ENCODE data around the gene GALNS. TPM values are rescaled to one million over a fixed set of nuclear protein-coding genes. Genes with fewer than 3 reads are reported as not detected.

Gene GALNS
- total RNA-seq, 1 donor from 2014 or later: 15.5 TPM

DNA sequence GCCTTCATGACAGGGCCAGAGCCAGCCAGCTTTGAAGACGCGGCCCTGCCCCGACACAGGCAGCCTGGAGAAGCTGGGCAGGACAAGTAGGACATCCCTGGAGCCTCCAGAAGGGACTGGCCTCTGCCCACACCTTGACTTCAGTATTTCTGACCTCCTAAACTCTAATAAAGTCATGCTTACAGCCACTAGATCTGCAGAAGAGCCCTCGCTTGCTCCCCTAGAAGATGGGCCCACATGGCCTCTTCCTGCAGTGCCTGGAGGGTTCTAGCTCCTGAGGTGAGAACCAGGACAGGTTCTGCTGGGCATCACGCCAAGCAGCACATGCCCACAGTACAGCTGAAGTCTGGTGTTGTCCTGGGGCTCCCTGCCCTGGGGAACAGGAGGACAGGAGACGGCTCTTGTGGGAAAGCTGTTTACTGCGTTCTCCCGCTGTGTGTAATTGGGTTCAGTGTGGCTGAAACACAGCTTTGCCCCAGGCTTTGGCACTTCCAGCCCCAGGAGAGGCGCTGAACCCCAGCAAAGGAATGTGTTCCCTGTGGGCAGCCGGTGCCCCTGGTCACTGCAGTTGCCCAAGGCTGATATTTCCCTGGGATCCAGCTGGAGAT, 47.6 kb downstream of the GALNS start:
- intact Hi-C loops (cut with micrococcal nuclease): no loop called here
- Histone ChIP-seq H3K9me3 (replicated peaks) (no peaks in the 10 kb centered on the region), H3K27me3 (ENCODE audit: low read depth) (no peaks in the 10 kb centered on the region), H3K36me3 (peaks cover 11% of the 10 kb centered on the region), H3K4me3 (no peak overlapping the region), H3K27ac (replicated peaks) (no peak overlapping the region), H3K4me1 (peaks cover 50% of the 10 kb centered on the region)
- DNase-seq: no peak
- TF ChIP-seq CTCF (IDR thresholded peaks at IDR 0.05; ENCODE audit: borderline replicate concordance): no peak

DNA sequence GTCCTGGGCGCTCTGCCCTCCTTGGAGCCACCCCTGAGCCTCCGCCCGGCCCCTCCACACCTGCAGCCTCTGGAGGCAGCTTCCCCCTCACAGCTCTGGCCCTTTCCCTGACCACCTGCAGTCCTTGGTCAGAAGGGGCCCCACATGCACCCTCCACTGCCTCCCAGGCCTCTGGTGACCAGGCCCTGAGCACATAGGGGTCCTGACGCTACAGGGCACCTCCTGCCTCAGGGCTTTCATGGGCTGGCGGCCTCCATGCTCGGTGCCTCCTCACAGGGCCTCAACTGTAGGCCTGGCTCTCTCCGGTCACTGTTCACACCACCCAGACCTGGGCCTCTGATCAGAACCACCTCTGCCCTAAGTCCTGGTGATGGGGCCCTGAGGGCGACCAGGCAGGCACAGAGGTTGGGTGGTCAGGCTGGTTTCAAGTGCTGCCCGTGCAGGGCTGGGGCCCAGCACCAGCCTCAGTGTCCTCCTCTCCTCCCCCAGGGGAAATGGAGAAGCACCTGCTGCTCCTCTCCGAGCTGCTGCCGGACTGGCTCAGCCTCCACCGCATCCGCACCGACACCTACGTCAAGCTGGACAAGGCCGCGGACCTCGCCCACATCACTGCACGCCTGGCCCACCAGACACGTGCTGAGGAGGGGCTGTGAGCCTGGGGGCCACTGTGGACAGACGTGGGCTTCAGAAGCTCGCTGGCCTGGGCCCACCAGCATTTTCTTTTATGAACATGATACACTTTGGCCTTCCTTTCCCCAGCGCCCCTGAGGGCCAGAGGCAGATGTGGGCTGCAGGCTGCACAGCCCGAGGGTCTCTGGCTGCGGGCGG, 48.9 kb downstream of the GALNS start:
- intact Hi-C loops (cut with micrococcal nuclease): no loop called here
- Histone ChIP-seq H3K27me3 (ENCODE audit: low read depth) (no peaks in the 10 kb centered on the region), H3K4me3 (no peak overlapping the region), H3K36me3 (peaks cover 11% of the 10 kb centered on the region), H3K4me1 (peaks cover 51% of the 10 kb centered on the region), H3K27ac (replicated peaks) (no peak overlapping the region), H3K9me3 (replicated peaks) (no peaks in the 10 kb centered on the region)
- DNase-seq: no peak
- no peak for TF ChIP-seq CTCF (IDR thresholded peaks at IDR 0.05; ENCODE audit: borderline replicate concordance)

DNA sequence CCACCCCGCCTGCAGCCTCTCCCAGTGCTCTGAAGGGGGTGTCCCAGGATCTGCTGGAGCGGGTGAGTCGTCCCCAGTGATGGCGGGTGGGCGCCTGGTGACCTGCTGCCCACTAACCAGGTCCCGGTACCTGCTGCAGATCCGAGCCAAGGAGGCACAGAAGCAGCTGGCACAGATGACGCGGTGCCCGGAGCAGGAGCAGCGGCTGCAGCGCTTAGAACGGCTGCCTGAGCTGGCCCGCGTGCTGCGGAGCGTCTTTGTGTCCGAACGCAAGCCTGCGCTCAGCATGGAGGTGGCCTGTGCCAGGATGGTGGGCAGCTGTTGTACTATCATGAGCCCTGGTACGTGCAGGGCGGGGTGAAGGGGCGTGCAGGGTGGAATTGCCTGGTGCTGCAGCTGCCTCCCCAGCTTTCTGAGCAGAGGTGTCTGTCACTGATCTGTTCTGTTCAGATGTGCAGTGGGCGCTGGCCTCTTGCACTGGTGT, 49.6 kb downstream of the GALNS start:
- no peaks in the 10 kb centered on the region for H3K27me3 ChIP-seq (ENCODE audit: low read depth)
- H3K4me3 ChIP-seq: no peak overlapping the region
- peaks cover 51% of the 10 kb centered on the region for H3K4me1 ChIP-seq
- TF ChIP-seq CTCF (IDR thresholded peaks at IDR 0.05; ENCODE audit: borderline replicate concordance): no peak
- no peak overlapping the region for H3K27ac ChIP-seq (replicated peaks)
- H3K36me3 ChIP-seq: peaks cover 11% of the 10 kb centered on the region
- H3K9me3 ChIP-seq (replicated peaks): no peaks in the 10 kb centered on the region
- intact Hi-C loops (cut with micrococcal nuclease): no loop called here
- no peak for DNase-seq

DNA sequence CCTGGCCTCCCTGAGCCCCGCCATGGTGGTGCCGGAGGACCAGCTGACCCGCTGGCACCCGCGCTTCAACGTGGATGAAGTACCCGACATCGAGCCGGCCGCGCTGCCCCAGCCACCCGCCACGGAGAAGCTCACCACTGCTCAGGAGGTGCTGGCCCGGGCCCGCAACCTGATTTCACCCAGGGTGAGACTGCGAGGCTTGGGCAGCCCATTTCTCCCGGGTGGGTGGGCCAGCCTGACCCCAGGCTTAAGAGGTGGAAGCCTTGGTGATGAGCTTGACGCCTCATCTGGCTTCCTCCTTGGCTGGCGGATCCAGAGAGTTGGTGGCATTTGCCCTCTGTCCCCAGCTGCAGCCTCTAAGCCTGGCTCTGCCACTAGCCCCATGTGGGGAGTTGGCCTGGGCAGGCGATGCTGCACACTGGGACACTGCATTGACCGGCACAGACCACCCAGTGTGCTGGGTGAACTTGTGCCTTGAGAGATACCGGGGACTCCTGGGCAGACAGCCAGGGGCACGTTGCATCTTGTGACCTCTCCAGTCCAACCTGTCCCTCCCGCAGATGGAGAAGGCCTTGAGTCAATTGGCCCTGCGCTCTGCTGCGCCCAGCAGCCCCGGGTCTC, 50.1 kb downstream of the GALNS start:
- Histone ChIP-seq H3K4me1 (peaks cover 48% of the 10 kb centered on the region), H3K36me3 (peaks cover 11% of the 10 kb centered on the region), H3K9me3 (replicated peaks) (no peaks in the 10 kb centered on the region), H3K4me3 (no peak overlapping the region), H3K27ac (replicated peaks) (no peak overlapping the region), H3K27me3 (ENCODE audit: low read depth) (no peaks in the 10 kb centered on the region)
- TF ChIP-seq CTCF (IDR thresholded peaks at IDR 0.05; ENCODE audit: borderline replicate concordance): no peak
- intact Hi-C loops (cut with micrococcal nuclease): no loop called here
- DNase-seq: no peak

GRCh38 chr16:88805887-88806393, 50.8 kb downstream of the GALNS start:
- intact Hi-C loops (cut with micrococcal nuclease): no loop called here
- H3K4me1 ChIP-seq: peaks cover 42% of the 10 kb centered on the region
- H3K36me3 ChIP-seq: peaks cover 11% of the 10 kb centered on the region
- no peak overlapping the region for H3K27ac ChIP-seq (replicated peaks)
- H3K27me3 ChIP-seq (ENCODE audit: low read depth): no peaks in the 10 kb centered on the region
- no peak overlapping the region for H3K4me3 ChIP-seq
- DNase-seq: no peak
- H3K9me3 ChIP-seq (replicated peaks): no peaks in the 10 kb centered on the region
- no peak for TF ChIP-seq CTCF (IDR thresholded peaks at IDR 0.05; ENCODE audit: borderline replicate concordance)

Data from left ventricle myocardium inferior (tissue), 1 donor.